CD4-positive, alpha-beta T cell treated with Interleukin-15 for 1 hour (primary cell): ENCODE measurements around the gene TSHZ2.
"Not testable (repeated sequence)": the region's sequence is repeated elsewhere in the genome, so short reads cannot be mapped to it uniquely, and the experiment has no call there.

Source experiments
- DNase-seq: peaks from one replicate; pipeline ENCODE4 v3.0.0-alpha.2; 2020

The TSHZ2 gene

DNA sequence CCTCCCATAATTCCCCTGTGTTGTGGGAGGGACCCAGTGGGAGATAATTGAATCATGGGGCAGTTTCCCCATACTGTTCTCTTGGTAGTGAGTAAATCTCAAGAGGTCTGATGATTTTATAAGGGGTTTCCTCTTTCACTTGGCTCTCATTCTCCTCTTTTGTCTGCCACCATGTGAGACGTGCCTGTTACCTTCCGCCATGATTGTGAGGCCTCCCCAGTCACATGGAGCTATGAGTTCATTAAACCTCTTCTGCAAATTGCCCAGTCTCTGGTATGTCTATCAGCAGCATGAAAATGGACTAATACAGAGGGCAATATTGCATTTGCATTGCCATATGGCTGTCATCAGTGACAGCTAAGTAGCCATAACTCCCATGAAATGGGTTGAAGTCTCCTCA lies 558.3 kb downstream of the TSHZ2 start:
- DNase-seq, result no peak

DNA sequence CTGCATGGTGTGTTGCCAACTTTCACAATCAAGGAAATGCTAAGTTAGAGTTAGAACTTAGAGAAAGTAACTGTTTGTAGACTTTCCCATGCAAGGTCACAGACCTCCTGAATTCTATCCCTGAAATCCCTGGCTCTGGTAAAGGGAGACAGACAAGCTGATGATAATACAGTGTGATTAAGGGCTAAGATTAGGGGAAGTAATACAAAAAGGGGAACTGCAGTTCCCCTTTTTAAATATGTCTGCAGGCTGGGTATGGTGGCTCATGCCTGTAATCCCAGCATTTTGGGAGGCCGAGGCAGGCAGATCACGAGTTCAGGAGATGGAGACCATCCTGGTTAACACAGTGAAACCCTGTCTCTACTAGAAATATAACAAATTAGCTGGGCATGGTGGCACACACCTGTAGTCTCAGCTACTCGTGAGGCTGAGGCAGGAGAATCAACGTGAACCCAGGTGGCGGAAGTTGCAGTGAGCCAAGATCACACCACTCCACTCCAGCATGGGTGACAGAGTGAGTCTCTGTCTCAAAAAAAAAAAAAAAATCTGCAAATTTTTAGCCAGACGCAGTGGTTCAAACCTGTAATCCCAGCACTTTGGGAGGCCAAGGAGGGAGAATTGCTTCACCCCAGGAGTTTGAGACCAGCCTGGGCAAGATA lies 560.6 kb downstream of the TSHZ2 start:
- DNase-seq, result not testable (repeated sequence)

- no peak for DNase-seq
Observed at GRCh38 chr20:53533500-53533899, 561.3 kb downstream of the TSHZ2 start.

GRCh38 chr20:53534037-53534436 lies 561.9 kb downstream of the TSHZ2 start:
- DNase-seq, result no peak

GRCh38 chr20:53535878-53536277 lies 563.7 kb downstream of the TSHZ2 start:
- no peak for DNase-seq

- not testable (repeated sequence) for DNase-seq
Observed at GRCh38 chr20:53536382-53536781, 564.2 kb downstream of the TSHZ2 start.

DNA sequence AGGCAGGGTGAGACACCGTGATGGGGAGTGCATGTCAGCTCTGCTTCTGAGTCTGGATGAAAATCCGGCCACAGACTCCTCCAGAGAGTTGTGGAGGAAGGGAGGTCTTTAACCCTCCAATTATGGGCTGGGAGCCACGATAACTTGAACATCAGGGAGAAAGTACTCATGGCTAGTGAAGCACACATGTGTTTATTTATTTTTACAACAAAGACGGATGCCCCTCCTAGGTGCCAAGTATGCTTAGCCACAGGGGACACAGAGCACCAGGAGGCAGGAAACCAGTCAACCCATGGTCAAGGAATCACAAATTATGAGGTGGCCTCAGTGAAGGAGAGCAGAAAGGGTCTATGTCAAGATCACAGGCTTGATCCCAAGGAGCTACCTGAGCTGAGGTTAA lies 567.4 kb downstream of the TSHZ2 start:
- no peak for DNase-seq
